Colon (tissue), 2 donors: ENCODE results near the gene CISD1.
"Not testable (repeated sequence)": the region's sequence is repeated elsewhere in the genome, so short reads cannot be mapped to it uniquely, and the experiment has no call there.

ENCODE experiments used
- FAIRE-seq: peaks from 2 replicates; lab custom pipeline; 2012; peaks lifted over from hg19 to GRCh38; lab: Jason Lieb, UNC
- donor health status: control.
- donor health status: control.

The CISD1 gene

DNA sequence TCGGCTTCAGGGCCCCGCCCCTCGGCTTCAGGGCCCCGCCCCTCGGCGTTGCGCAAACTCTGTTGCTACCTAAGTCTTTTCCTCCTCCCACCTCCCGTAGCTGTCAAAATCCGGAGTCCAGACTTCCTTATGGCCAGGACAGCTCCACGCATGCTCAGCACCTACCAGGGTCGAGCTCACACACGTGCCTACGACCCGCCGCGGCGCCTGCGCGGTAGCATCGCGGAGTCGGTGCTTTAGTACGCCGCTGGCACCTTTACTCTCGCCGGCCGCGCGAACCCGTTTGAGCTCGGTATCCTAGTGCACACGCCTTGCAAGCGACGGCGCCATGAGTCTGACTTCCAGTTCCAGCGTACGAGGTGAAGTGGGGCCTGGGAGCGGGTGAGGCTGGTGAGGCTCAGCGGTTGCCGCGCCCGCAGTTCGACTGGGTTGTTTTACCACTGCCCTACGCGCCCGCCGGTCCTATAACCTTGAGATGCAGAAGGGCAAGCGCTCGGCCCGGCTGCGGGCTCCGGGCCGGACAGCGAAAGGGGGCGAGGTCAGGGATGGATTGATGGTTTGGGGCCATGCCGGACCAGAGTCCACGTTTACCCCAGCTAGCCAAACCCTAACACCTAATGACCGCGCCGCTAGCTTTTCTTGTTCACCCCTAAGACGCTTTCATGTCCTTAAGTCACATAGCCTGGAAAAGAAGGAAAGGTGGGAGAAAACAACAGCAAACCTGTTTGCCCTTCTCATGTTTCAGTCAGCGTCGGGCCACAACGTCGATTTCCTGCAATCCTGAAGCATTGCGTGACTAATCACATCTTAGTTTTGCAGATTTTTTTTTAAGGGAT is at the start of gene CISD1:
Gene CISD1 (plus strand): TSS at position 217 of the 836 bp plus-strand sequence. CDS start 112 bp downstream, at position 329.
- FAIRE-seq, result no peak

DNA sequence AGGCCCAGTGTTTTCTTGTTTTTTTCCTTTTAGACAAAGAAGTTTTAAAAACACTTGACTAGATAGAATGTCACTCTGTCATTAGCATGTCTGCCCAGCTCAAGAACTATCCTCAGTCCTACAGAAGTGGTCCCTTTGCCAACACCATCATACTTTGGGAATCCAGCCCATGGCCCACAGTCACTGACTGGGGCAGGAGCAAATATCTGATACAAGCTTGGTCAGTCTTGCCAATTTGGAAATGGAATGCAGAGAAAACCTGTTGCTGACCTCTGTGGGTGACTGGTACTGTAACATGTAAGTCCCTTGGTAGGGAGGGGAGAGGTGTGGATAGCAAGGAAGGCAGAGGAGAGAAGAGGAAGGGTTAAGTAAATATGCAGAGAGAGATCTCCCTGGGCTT is 49.1 kb upstream of the CISD1 start:
- FAIRE-seq, result no peak

DNA sequence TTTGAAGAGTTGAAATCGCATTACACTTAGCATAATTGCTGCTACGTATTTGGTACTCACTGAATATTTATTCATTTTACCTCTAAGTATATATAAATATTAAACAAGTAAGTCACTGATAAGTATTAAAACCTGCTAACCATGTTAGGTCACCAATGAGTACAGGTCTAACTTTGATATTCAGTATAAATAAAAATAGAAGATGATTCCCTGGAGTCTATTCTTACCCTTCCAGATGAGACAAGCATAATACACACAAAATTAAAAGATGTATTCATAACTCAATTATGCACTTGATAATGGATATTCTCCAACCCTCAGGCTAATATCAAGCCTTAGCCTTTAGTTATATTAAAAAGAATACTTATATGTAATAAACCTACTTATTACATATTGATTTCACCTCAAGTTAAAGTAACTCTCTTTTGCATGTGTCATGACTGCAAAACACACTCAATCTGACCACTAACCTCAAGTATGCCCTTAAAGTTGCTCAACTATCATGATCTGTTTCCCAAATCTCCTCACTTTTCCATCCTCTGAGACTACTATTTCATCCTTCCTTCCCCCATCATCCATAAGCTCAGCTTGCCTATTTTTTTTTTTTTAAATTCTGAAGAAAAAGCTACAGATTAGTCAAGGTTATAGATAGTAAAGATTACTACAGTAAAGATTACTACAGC is 48.1 kb upstream of the CISD1 start:
- no peak for FAIRE-seq

DNA sequence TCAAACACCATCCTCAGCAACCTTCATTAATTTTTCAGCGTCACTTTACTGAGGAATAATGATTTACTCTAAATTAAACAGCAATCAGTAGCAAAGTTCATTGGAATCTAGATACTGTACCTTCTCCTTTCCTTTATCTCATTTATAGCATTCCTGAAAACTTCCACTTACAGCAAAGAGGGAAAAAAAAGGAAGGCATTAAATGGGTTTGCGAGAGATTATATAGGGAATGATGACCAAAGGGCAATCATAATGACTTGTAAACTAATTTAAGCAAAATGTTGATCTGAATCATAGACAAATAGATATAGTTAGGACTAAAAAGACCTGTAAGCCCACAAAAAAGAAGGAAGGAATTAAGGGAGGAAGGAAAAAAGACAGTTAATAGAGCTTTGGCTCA is 43.3 kb upstream of the CISD1 start:
- FAIRE-seq, result no peak

DNA sequence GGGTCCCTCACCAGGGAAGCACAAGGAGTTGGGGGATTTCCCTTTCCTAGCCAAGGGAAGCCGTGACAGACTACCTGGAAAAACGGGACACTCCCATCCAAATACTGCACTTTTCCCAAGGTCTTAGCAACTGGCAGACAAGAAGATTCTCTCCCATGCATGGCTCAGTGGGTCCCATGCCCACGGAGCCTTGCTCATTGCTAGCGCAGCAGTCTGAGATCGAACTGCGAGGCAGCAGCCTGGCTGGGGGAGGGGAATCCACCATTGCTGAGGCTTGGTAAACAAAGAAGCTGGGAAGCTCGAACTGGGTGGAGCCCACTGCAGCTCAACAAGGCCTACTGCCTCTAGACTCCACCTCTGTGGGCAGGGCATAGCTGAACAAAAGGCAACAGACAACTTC is 39.1 kb upstream of the CISD1 start:
- FAIRE-seq, result not testable (repeated sequence)

DNA sequence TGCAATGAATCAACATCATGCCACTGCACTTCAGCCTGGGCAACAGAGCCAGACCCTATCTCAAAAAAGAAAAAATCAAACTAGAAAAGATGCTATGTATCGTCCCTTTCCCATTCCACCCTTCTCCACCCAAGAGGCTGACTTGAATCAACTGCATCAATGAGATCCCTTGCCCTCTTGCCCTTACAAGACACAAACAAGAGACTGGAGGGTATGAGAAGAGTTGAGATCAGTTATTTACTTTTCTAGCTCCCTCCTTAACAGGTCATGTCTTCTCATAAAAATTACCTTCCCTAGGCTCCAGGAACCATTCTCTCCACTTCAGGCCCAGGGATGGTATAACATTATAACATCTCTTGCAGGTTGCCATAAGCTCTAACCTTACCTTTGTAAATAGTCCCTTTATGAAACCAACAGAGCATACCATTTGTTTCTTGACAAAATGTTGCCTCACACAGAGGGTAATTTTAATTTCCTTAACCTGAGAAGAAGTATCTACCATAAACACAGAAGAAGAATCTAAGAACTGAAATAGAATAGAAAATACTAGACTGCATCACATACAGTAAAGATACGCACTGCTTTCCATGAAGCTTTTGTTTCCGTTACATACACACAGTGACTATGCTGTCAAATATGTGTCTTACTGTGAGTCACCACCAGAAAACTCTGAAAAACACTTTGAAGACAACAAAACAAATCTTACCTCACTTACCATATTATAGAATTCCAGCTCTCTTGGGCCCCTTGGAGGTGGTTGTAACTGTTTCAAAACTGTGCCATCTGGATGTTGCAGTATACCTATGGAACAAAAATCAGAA is 31.7 kb upstream of the CISD1 start:
- no peak for FAIRE-seq

DNA sequence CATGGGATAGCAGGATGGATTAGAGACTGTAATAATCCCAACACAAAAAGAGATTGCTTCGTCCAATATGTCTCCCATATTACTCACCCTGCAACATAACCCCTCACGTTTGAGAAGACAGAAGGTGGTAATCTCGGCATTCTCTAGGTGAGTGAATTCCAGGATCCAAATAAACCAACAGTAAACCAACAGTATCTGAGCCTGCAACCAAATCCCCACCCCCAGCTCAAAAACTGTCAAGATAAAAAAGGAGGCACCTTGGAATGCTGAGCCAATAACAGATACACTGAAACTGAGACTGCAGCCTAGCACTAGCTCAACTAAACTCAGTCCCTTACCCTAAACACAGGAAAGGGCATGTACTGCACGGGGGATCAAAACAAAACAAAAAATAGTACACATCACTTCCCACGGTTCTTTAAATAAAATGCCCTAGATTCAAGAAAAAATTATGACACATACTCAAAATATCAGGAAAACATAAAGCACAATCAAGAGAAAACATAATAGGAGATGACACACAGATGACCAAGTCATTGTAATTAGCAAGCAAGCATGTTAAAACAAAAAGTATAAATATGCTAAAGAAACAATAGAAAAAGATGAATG is 29.3 kb upstream of the CISD1 start:
- FAIRE-seq, result no peak

DNA sequence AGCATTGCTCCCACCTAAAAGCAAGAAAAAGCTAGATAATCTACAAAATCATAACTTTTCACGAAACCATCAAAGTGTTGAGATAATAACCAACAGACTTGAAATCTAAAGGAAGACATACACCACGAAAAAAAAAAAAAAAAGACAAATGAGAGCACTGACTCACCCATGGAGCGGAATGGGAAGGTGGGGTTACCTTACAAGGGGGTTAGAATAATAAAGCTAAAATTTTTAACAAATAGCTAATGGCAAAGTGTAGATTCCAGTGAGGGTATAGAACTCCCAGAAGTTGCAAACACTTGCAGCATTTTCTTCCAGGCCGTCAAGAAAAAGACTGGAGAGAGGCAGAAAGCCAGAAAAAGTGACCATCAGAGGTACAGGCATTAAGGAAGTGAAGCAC is 28.4 kb upstream of the CISD1 start:
- FAIRE-seq, result no peak

DNA sequence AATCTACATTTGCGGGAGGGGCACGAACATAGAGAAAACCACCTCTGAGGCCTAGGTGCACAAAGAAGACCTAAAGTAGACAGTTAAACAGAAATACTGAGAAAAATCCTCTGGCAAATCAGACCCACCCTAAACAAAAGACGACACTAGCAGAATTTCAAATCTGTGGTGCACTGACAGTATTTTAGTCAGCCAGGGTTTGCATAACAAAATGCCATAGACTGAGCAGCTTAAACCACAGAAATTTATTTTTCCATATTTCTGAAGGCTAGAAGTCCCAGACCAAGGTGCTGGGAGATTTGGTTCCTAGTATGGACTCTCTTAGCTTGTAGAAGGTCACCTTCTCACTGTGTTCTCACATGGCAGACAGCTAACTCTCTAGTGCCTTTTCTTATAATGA is 27.6 kb upstream of the CISD1 start:
- FAIRE-seq, result no peak

DNA sequence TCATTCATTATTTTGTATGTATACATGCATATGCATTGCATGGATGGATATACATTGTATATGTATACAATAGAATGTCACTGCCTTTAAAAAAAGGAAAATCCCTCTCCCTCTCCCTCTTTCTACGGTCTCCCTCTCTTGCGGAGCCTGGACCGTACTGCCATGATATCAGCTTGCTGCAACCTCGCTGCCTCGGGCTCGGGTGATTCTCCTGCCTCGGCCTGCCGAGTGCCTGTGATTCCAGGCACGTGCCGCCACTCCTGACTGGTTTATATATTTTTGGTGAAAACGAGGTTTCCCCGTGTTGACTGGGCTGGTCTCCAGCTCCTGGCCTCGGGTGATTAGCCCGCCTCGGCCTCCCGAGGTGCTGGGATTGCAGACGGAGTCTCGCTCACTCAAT is 25.7 kb upstream of the CISD1 start:
- no peak for FAIRE-seq

DNA sequence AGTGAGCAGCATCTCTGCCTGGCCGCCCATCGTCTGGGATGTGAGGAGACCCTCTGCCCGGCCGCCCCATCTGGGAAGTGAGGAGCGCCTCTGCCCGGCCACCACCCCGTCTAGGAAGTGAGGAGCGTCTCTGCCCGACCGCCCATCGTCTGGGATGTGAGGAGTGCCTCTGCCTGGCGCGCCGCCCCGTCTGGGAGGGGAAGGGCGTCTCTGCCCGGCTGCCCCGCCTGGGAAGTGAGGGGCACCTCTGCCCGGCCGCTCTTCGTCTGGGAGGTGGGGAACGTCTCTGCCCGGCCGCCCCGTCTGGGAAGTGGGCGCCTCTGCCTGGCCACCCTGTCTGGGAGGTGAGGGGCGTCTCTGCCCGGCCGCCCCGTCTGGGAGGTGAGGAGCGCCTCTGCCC is 25.2 kb upstream of the CISD1 start:
- FAIRE-seq, result not testable (repeated sequence)

DNA sequence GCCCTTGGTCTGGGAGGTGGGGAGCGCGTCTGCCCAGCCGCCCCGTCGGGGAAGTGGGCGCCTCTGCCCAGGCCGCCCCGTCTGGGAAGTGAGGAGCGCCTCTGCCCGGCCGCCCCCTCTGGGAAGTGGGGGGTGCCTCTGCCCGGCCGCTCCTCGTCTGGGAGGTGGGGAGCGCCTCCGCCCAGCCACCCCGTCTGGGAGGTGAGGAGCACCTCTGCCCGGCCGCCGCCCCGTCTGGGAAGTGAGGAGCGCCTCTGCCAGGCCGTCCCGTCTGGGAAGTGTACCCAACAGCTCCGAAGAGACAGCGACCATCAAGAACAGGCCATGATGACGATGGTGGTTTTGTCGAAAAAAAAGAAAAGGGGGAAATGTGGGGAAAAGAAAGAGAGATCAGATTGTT is 24.7 kb upstream of the CISD1 start:
- FAIRE-seq, result not testable (repeated sequence)

DNA sequence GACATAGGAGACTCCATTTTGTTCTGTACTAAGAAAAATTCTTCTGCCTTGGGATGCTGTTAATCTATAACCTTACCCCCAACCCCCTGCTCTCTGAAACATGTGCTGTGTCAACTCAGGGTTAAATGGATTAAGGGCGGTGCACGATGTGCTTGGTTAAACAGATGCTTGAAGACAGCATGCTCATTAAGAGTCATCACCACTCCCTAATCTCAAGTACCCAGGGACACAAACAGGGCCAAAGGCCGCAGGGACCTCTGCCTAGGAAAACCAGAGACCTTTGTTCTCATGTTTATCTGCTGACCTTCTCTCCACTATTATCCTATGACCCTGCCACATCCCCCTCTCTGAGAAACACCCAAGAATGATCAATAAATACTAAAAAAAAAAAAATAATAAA is 24.3 kb upstream of the CISD1 start:
- FAIRE-seq, result not testable (repeated sequence)

DNA sequence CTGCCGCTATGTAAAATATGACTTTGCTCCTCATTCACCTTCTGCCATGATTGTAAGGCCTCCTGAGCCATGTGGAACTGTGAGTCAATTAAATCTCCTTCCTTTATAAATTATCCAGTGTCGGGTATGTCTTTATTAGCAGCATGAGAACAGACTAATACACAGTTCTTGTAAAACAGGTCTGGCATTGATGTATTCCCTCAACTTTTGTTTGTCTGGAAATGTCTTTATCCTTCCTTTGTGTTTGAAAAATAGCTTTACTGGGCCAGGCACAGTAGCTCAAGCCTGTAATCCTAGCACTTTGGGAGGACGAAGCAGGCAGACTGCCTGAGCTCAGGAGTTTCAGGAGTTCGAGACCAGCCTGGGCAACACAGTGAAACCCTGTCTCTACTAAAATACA is 15.8 kb upstream of the CISD1 start:
- FAIRE-seq, result no peak

DNA sequence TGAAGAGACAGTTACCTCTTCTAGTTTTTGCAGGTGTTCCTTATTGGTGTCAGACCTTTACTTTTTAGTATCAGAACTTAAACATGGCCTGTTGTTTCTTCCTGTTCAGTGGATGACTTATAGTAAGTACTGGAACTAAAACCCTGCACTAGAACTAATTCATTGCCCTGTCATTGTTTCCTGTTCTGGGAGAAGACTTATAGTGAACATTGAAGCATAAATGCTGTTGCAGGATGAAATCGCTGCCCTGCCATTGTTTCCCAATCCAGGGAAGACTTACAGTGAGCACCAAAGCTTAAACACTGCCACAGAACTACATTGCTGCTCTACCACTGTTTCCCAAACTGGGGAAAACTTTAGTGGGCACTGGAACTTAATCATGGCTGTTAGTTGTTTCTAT is 14.3 kb upstream of the CISD1 start:
- no peak for FAIRE-seq

DNA sequence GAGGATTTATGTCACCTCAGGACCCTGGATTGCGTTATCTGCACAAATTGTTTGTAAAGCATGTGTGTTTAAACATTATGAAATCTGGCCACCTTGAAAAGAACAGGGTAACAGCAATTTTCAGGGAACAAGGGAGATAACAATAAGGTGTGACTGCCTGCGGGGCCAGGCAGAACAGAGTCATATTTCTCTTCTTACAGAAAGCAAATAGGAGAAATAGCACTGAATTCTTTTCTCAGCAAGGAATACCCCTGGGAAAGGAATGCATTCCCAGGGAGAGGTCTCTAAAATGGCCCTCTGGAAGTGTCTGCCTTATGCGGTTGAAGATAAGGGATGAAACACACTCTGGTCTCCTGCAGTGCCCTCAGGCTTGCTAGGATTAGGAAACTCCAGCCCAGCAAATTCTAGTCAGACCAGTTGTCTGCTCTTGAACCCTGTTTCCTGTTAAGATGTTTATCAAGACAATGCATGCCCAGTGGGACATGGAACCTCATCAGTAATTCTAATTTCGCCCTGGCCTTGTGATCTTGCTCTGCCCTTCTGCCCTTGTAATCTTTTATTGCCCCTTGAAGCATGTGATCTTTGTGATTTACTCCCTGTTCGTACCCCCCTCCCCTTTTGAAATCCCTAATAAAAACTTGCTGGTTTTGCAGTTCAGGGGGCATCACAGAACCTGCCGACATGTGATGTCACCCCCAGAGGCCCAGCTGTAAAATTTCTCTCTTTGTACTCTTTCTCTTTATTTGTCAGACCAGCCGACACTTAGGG is 12.8 kb upstream of the CISD1 start:
- not testable (repeated sequence) for FAIRE-seq

DNA sequence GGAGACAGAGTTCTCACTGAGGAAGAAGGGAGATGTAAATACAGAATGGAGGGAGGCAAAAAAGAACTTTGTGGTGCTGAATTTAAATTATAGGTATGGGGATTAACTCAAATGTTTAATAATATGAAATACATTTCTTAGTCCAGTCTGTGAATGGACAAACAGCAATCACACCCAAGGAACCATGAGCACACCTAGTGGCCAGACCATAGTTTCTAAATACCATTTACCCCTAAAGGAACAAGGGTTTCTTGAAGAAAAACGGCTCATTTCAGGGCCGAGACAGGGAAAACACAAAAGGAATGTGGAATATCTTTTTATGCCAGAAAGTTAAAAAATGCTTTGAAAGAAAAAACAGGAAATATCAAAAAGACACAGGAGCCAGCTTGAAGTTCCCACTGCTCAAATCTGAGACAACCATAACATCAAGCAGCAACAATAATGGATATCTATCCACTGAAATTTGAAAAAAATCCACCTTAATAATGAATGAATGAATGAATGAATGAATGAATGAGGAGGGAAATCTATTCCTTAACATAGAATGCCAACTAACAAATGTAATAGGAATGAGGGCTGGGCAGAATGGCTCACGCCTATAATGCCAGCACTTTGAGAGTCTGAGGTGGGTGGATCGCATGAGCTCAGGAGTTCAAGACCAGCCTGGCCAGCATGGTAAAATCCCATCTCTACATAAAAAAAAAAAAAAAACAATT is 9.8 kb upstream of the CISD1 start:
- no peak for FAIRE-seq

DNA sequence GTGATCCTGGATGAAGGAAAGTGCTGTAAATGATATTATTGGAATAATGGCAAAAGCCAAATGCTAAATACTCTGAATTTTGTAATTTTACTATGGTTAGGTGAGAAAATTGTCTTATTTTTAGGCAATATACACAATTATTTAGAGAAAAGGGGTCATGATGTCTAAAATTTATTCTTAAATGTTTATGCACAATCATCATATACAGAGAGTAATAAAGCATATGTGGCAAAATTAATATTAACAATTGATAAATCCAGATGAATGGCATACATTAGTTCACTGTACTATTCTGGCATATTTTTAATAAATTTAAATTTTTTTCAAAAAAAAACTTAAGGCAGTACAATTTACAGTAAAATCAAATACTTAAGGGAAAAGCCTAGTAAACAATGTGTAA is 8.6 kb upstream of the CISD1 start:
- no peak for FAIRE-seq

DNA sequence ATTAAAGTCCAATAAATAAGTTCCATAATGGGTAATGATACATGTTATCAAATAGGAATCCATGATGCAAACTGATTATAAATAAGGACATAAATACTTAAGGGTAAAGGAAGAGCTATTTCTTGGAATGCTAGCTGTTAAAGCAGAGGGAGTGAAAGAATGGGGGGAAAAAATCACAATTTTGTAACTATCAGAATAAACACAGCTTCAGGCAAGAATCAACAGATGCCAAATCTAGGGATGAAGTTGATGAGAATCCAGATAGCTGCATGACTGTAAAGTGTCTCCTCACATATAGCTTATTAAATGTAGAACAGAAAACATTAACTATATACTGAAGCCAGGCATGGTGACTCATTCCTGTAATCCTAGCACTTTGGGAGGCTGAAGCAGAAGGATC is 6.2 kb upstream of the CISD1 start:
- FAIRE-seq, result no peak

DNA sequence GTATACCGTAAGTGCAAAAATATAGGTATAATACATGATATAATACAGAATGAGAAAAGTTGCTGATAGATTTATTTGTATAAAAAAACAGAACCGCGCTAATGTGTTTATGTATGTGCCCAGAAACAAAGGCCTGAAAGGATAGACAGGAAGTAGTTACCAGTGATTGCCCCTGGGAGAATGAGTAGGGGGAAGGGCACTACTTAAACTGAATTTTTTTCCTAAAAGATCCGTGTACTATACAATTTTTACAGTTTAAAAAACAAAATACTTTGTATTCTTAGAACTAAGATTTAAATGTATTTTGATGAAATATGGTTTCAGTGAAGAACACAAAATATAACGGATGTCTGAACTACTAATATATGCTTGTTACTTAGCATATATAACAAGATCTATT is 4.2 kb upstream of the CISD1 start:
- FAIRE-seq, result no peak

DNA sequence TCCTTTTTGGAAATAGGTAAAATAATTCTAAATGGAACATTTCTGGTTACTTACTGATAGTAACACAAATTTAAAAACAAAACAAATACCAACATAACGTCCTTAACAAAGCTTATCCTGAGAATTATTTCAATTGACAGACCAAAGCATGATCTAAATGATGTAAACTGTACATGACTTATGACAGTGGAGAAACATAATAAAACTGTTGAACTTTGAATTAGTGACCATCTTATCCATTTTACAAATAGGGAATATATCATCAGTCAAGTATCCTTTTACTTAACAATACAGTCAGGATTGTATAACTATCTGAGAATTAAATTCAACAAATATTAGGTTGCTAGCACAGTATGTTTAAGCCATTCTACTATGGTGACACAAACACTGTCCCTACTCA is 3.7 kb upstream of the CISD1 start:
- FAIRE-seq, result no peak
